HG03066 (cell line): ENCODE data around the gene NGLY1.

Source experiments
- ATAC-seq: cut with Tn5 transposase; IDR thresholded peaks from one replicate; pipeline ENCODE4 v1.9.1; 2021; ENCODE audit warnings: low read depth; ENCODE audit not compliant: unreplicated experiment

NGLY1 gene

DNA sequence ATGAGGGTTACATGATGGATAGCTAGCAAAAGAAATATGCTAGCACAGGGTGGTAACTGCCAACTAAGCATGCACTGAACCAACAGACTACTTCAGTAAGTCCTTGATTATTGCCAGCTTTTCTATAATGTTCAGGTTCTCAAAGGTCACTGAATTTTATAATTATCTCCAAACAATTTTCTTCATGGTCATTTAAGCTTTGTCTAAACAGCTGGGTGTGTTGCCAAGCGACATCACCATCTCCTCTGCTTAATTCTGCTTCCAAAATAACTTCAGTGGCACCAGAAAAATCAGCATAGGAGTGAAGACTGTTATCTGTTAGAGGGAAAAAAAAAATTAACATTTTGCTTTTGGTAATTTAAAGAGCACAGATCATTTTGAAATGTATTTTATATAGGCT is 63.9 kb downstream of the NGLY1 start:
- ATAC-seq, result no peak

DNA sequence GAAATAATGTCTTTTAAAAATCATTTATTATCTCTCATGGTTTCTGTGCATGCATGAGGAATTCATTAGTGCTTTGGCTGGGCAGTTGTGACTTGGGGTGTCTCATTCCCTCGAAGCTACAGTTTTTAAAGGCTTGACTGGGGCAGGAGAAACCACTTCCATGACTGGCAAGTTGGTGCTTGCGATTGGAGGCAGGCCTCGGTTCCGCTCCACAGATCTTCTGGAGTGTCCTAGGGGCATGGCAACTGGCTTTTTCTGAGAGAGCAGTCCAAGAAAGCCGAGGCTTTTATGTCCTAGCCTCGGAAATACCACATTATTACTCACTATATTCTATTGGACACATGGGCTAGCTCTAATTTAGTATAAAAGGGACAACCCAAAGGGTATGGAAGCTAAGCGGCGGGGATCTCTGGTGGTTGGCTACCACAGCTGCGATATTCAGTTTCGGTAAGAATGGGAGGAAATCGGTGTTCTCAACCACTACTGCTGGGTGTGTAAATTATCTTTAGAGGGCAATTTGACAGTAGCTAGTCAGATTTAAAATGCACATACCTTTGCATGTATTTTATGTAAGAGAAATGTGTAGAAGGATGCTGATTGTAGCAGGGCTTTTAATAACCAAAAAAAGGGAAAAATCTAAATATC is 69.8 kb downstream of the NGLY1 start:
- ATAC-seq, result no peak

- ATAC-seq, result no peak
These were observed 72.2 kb downstream of the NGLY1 start for GRCh38 chr3:25711090-25711489.

- ATAC-seq, result no peak
These were observed 75.2 kb downstream of the NGLY1 start for GRCh38 chr3:25708036-25708435.

GRCh38 chr3:25707268-25707926 is 75.8 kb downstream of the NGLY1 start:
- no peak for ATAC-seq

GRCh38 chr3:25706213-25706612 is 77.0 kb downstream of the NGLY1 start:
- ATAC-seq, result no peak

DNA sequence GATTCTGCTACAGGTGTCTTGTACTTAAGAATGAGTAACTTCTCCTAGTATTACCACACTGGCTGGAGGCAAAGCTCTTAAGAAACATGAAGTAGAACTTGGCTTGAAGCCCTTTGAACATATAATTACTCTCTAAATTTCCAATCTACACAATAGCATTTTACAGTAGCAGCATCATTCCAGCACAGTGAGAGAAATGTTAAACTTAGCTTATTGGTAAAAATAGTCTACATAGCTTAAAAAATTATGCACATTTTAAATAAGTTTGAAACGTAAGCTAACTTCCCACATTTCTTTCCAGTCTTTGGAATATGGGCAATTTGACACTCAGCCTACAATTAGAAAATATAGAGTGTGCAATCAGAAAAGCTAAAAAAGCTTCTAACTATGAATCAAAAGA is 85.7 kb downstream of the NGLY1 start:
- no peak for ATAC-seq

GRCh38 chr3:25695731-25696420 is 87.4 kb downstream of the NGLY1 start:
- ATAC-seq, result no peak

GRCh38 chr3:25693238-25693637 is 90.0 kb downstream of the NGLY1 start:
- ATAC-seq, result no peak

GRCh38 chr3:25692341-25692740 is 90.9 kb downstream of the NGLY1 start:
- ATAC-seq, result no peak

DNA sequence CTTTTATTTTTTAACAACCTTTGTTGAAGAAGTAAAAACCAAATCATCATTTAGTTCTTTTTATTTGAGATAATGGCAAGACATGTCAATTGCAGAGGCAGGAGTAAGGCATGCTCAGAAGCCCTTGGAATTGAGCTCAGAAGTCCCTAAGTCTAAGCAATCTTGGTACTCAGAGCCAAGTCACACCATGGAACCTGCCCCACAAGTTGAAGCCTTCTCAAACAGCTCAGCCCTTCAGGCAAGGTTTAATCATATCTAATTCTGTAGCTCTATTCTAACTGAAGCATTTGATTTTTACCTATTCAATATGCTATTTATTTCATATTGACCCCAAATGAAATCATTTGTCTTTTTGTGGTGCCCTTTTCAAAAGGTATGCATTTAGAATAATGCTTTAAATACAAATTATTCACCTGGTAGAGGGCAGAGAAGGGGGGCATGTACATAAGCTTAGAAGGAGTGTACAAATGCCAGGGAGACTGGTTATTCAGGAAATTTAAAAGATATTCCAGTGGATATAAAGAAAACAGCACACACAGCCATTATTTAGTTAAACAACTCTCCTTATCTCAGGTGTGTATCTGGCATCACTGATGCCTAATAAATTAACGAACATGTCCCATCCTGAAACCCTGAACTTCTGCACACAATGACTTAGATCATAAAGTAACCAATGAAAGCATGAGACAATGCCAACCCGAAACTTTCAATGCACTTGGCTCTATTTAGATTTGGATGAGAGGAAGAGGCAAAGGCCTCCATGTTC is 92.3 kb downstream of the NGLY1 start:
- ATAC-seq, result no peak

DNA sequence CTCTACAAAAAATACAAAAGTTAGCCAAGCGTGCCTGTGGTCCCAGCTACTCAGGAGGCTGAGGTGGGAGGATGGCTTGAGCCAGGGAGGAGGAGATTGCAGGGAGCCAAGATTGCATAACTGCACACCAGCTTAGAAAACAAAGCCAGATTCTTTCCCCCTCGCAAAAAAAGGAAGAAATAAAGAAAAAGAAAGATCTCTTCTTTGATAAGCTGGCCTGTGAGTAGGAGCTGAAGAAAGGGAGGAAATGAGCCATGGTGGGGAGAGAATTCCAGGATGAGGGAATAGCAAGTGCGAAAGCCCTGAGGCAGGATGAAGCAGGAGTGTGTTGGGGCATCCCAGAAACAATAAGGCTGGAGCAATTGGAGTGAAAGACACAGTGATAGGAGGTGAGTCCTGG is 94.0 kb downstream of the NGLY1 start:
- no peak for ATAC-seq

GRCh38 chr3:25687742-25688141 is 95.5 kb downstream of the NGLY1 start:
- no peak for ATAC-seq

DNA sequence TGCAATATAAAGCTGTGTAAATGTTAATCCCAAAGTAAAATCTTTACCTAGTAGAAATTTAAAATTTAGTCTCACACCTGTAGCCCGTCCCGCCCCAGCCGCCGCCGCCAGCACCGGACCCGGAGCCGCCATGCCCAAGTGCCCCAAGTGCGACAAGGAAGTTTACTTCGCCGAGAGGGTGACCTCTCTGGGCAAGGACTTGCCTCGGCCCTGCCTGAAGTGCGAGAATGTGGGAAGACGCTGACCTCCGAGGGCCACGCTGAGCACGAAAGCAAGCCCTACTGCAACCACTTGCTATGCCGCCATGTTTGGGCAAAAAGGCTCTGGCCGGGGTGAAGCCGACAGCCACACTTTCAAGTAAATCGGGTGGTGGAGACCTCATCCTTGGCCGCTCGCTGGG is 96.5 kb downstream of the NGLY1 start:
- ATAC-seq, result no peak

- no peak for ATAC-seq
These were observed 99.4 kb downstream of the NGLY1 start for GRCh38 chr3:25683882-25684281.

- no peak for ATAC-seq
These were observed 99.8 kb downstream of the NGLY1 start for GRCh38 chr3:25683410-25683809.

GRCh38 chr3:25679642-25680302 is 103.5 kb downstream of the NGLY1 start:
- no peak for ATAC-seq

DNA sequence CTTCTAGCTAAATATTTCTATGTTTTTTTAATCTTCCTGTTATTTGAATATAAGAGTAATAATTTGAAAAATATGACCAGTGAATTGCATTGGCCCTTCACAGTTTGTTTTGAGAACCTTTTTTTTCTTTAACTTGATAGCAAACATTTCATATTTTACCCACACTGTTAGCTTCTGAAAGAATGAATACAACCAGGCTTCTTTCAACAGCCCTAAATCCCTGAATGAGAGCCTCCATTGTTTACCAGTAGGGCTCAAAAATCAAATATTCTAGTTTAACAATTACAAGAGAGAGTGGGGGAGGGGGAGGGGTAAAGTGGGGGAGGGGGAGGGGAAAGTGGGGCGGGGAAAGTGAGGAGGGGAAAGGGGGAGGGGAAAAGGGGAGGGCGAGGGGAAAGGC is 104.1 kb downstream of the NGLY1 start:
- no peak for ATAC-seq

GRCh38 chr3:25678581-25678980 is 104.7 kb downstream of the NGLY1 start:
- ATAC-seq, result no peak

DNA sequence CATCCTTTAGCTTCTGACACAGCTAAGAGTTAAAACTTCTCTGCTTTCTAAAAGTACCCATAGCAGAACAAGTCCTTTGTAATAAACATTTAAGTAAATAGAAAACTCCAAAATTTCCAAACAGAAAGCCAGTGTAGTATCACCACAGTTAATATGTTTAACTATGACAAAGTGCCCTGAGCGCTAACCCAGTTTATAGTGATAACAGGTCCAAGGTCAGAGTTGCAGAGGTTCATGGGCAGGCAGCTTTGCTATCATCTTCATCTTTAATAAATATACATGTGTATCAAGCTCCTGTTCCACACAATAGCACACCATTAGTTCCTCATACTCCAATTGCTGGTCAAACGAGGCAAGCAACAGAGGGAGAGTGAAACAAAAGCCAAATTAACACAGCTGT is 106.1 kb downstream of the NGLY1 start:
- no peak for ATAC-seq

- no peak for ATAC-seq
These were observed 108.6 kb downstream of the NGLY1 start for GRCh38 chr3:25674670-25675069.
